GM23338 (cell line): ENCODE measurements around the gene PCBP2. TPM values are rescaled to one million over a fixed set of nuclear protein-coding genes. Genes with fewer than 3 reads are reported as not detected.

Source experiments
- ATAC-seq: fragments of 200-7000 bp; cut with Tn5 transposase; 3 replicates; pipeline ENCODE4 v1.9.1; 2020
- DNase-seq: peaks from one replicate; pipeline ENCODE4 v3.0.0-alpha.2; 2015; ENCODE audit warnings: low spot score
- H2AFZ ChIP-seq: fragments of 200-600 bp; sonication (generic); 2 replicates; pipeline ENCODE4 v1.8.0; 2016; ENCODE audit warnings: antibody characterized with exemption, mild to moderate bottlenecking, moderate library complexity
- H3F3A ChIP-seq: fragments of 200-600 bp; sonication (generic); replicated peaks from 2 replicates; pipeline ENCODE4 v1.8.0; 2017; ENCODE audit warnings: antibody characterized with exemption, mixed run types, low read depth
- H3K27ac ChIP-seq: fragments of 200-600 bp; sonication (generic); 2 replicates; pipeline ENCODE4 v1.6.1; 2016; ENCODE audit warnings: low read depth
- H3K27me3 ChIP-seq: fragments of 200-600 bp; sonication (generic); 2 replicates; pipeline ENCODE4 v1.8.0; 2016; ENCODE audit warnings: mild to moderate bottlenecking, mixed run types, moderate library complexity; ENCODE audit not compliant: insufficient read depth
- H3K36me3 ChIP-seq: fragments of 200-600 bp; sonication (generic); 2 replicates; pipeline ENCODE4 v1.8.0; 2016; ENCODE audit warnings: mild to moderate bottlenecking; ENCODE audit not compliant: insufficient read depth
- H3K4me1 ChIP-seq: fragments of 200-600 bp; sonication (generic); 2 replicates; pipeline ENCODE4 v1.8.0; 2016; ENCODE audit warnings: mild to moderate bottlenecking, moderate library complexity; ENCODE audit not compliant: insufficient read depth
- H3K4me2 ChIP-seq: fragments of 200-600 bp; sonication (generic); 2 replicates; pipeline ENCODE4 v1.7.1; 2017; ENCODE audit warnings: mixed run types
- H3K4me3 ChIP-seq: fragments of 200-600 bp; sonication (generic); 2 replicates; pipeline ENCODE4 v1.6.1; 2016; ENCODE audit warnings: mixed run types
- H3K79me2 ChIP-seq: fragments of 200-600 bp; sonication (generic); replicated peaks from 2 replicates; pipeline ENCODE4 v1.8.0; 2017; ENCODE audit warnings: mild to moderate bottlenecking; ENCODE audit not compliant: insufficient read depth
- H3K9me2 ChIP-seq: fragments of 200-600 bp; sonication (generic); 2 replicates; pipeline ENCODE4 v1.8.0; 2017; ENCODE audit not compliant: insufficient read depth
- H4K20me1 ChIP-seq: fragments of 200-600 bp; sonication (generic); replicated peaks from 2 replicates; pipeline ENCODE4 v1.8.0; 2017; ENCODE audit warnings: mild to moderate bottlenecking; ENCODE audit not compliant: insufficient read depth
- H3K27ac Mint-ChIP-seq: 2 replicates; pipeline ENCODE4 v1.8.0; 2020; ENCODE audit warnings: inconsistent platforms, mild to moderate bottlenecking, moderate library complexity, mixed read lengths
- H3K27me3 Mint-ChIP-seq: 3 replicates; pipeline ENCODE4 v1.8.0; 2022; ENCODE audit warnings: low read depth, mild to moderate bottlenecking, moderate library complexity, mixed read lengths, inconsistent platforms; ENCODE audit not compliant: insufficient read depth, poor library complexity
- H3K36me3 Mint-ChIP-seq: 3 replicates; pipeline ENCODE4 v1.8.0; 2021; ENCODE audit warnings: low read depth, mild to moderate bottlenecking, inconsistent platforms, moderate library complexity, mixed read lengths
- H3K4me1 Mint-ChIP-seq: 3 replicates; pipeline ENCODE4 v1.8.0; 2020; ENCODE audit warnings: mild to moderate bottlenecking, inconsistent platforms, mixed read lengths
- H3K4me3 Mint-ChIP-seq: 3 replicates; pipeline ENCODE4 v1.8.0; 2021; ENCODE audit warnings: moderate library complexity, mild to moderate bottlenecking, inconsistent platforms, mixed read lengths
- H3K9me3 Mint-ChIP-seq: 3 replicates; pipeline ENCODE4 v1.8.0; 2020; ENCODE audit warnings: moderate library complexity, mild to moderate bottlenecking, inconsistent platforms, mixed read lengths
- CREB1 ChIP-seq: fragments of 250-450 bp; sonication (Bioruptor Pico); IDR thresholded peaks from 2 replicates; pipeline ENCODE4 v1.5.0; 2020; ENCODE audit warnings: low read depth, mild to moderate bottlenecking, moderate library complexity
- EZH2 ChIP-seq: fragments of 200-600 bp; sonication (generic); IDR thresholded peaks from one replicate; pipeline ENCODE4 v1.8.0; 2017; ENCODE audit warnings: antibody characterized with exemption, mild to moderate bottlenecking, low read depth; ENCODE audit not compliant: unreplicated experiment
- EZH2phosphoT487 ChIP-seq: fragments of 200-600 bp; sonication (generic); IDR thresholded peaks from one replicate; pipeline ENCODE4 v1.8.1; 2018; ENCODE audit warnings: antibody characterized with exemption; ENCODE audit not compliant: unreplicated experiment
- JUNB ChIP-seq: IDR thresholded peaks from one replicate; pipeline ENCODE4 v1.6.1; 2016; ENCODE audit warnings: antibody characterized with exemption; ENCODE audit not compliant: unreplicated experiment
- NANOG ChIP-seq: IDR thresholded peaks from 2 replicates; pipeline ENCODE4 v1.6.1; 2016; ENCODE audit warnings: antibody characterized with exemption, borderline replicate concordance
- POLR2AphosphoS5 ChIP-seq: IDR thresholded peaks from 2 replicates; pipeline ENCODE4 v1.6.1; 2016; ENCODE audit warnings: antibody characterized with exemption, low read depth
- STAT1 ChIP-seq: IDR thresholded peaks from one replicate; pipeline ENCODE4 v1.6.1; 2016; ENCODE audit warnings: antibody characterized with exemption; ENCODE audit not compliant: unreplicated experiment
- ZNF114 ChIP-seq: fragments of 250-450 bp; sonication (Bioruptor Pico); IDR thresholded peaks from 2 replicates; pipeline ENCODE4 v1.5.0; 2020; ENCODE audit warnings: mild to moderate bottlenecking, moderate library complexity
- ZNF331 ChIP-seq: fragments of 250-450 bp; sonication (Bioruptor Pico); IDR thresholded peaks from 2 replicates; pipeline ENCODE4 v1.5.0; 2020; ENCODE audit warnings: low read depth, mild to moderate bottlenecking, moderate library complexity
- polyA plus RNA-seq: library from polyadenylated mRNA; unstranded; fragments of >200 nt; fragmentation: Nextera tagmentation; extraction: Ambion mirVana; gene quantifications from 2 replicates; pipeline ENCODE4 v1.2.1, GENCODE V29; 2016
- total RNA-seq: library from RNA; depleted of rRNA; stranded (reverse); fragments of >200 nt; shearing (Covaris generic); gene quantifications from 2 replicates; pipeline ENCODE4 v1.2.3, GENCODE V29; 2014
- TF ChIP-seq, protein P1 (sequence below): IDR thresholded peaks from 2 replicates; pipeline ENCODE4 v1.6.1; 2016; ENCODE audit warnings: antibody characterized with exemption
- TF ChIP-seq, protein P2 (sequence below), 2 experiments: fragments of 200-600 bp in 1 of 2; sonication (generic) in 1 of 2; conservative IDR thresholded peaks; 2 replicates each; pipeline versions ENCODE4 v1.5.1 to v1.6.1; 2016 to 2017; ENCODE audit warnings: antibody characterized with exemption in 2 of 2, low read depth in 2 of 2, mild to moderate bottlenecking in 2 of 2, moderate library complexity in 1 of 2
- TF ChIP-seq, protein P3 (sequence below): IDR thresholded peaks from one replicate; pipeline ENCODE4 v1.6.1; 2018; ENCODE audit warnings: antibody characterized with exemption; ENCODE audit not compliant: unreplicated experiment

Gene PCBP2
- total and polyA plus RNA-seq, 2 experiments from 2014 or later, result 397 to 676 TPM

DNA sequence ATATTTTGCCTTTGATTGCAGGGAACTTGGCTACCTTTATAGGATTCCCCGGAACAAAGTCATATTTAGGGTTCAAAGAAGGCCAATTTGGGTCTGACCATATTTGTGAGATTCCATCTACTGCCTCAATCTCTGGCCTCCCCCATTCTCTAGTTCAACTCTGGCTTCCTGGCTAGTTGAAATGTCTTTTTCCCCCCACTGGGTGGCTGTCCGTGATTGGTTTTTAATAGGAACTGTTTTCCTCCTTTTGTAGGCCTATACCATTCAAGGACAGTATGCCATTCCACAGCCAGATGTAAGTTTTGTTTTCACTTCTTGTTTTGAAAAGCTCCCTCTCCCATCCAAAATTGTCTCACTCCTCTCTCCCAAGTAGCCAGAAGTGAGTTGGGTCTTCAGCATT is 13.8 kb downstream of the PCBP2 start (continued):
- TF ChIP-seq POLR2AphosphoS5, result no peak
- TF ChIP-seq, protein P1, sequence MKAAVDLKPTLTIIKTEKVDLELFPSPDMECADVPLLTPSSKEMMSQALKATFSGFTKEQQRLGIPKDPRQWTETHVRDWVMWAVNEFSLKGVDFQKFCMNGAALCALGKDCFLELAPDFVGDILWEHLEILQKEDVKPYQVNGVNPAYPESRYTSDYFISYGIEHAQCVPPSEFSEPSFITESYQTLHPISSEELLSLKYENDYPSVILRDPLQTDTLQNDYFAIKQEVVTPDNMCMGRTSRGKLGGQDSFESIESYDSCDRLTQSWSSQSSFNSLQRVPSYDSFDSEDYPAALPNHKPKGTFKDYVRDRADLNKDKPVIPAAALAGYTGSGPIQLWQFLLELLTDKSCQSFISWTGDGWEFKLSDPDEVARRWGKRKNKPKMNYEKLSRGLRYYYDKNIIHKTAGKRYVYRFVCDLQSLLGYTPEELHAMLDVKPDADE, result no peak
- TF ChIP-seq NANOG, result no peak

DNA sequence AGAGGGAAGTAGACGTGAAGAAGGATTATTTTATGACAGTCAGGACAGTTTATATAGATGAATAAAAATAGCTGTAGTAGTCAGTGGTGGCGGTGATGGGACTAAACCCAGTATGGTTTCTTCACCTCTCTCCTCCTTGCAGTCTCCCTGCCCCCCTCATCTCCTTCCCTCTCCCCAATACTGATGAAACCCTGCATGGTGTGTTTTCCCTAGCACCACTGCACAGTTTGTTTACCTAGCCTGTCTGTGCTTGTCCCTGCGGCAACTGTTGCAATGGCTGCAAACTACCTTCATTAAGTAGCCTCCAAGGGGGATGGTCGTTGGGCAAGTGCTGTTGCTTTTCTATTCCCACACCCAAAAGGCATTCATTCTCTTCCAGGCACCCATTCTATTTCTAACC is 14.7 kb downstream of the PCBP2 start:
- peaks cover 11% of the 10 kb centered on the region; the same call in 1 of the 2 replicates for H3K4me1 ChIP-seq
- no peaks in the 10 kb centered on the region for H3K27me3 ChIP-seq
- no peak overlapping the region for H3K4me3 ChIP-seq
- Mint-ChIP-seq H3K9me3 (no peaks in the 10 kb centered on the region), H3K27ac (no peak overlapping the region), H3K36me3 (peaks cover 100% of the 10 kb centered on the region), H3K4me1 (peaks cover 37% of the 10 kb centered on the region), H3K27me3 (no peaks in the 10 kb centered on the region), H3K4me3 (no peak overlapping the region)
- H2AFZ ChIP-seq, result no peak overlapping the region
- peaks cover 79% of the 10 kb centered on the region for H3K79me2 ChIP-seq
- H3K4me2 ChIP-seq, result no peak overlapping the region
- peak overlapping the region; percentile 24; the same call in 1 of the 2 replicates for H3K27ac ChIP-seq
- DNase-seq, result no peak
- peaks cover 85% of the 10 kb centered on the region for H4K20me1 ChIP-seq
- peaks cover 93% of the 10 kb centered on the region for H3K36me3 ChIP-seq
- no peak for ATAC-seq
- no peaks in the 10 kb centered on the region for H3K9me2 ChIP-seq
- peaks cover 63% of the 10 kb centered on the region for H3F3A ChIP-seq
- no peak for TF ChIP-seq CREB1 (CRISPR knock-in tag)
- TF ChIP-seq EZH2, result no peak
- TF ChIP-seq NANOG, result no peak
- TF ChIP-seq, protein P2, sequence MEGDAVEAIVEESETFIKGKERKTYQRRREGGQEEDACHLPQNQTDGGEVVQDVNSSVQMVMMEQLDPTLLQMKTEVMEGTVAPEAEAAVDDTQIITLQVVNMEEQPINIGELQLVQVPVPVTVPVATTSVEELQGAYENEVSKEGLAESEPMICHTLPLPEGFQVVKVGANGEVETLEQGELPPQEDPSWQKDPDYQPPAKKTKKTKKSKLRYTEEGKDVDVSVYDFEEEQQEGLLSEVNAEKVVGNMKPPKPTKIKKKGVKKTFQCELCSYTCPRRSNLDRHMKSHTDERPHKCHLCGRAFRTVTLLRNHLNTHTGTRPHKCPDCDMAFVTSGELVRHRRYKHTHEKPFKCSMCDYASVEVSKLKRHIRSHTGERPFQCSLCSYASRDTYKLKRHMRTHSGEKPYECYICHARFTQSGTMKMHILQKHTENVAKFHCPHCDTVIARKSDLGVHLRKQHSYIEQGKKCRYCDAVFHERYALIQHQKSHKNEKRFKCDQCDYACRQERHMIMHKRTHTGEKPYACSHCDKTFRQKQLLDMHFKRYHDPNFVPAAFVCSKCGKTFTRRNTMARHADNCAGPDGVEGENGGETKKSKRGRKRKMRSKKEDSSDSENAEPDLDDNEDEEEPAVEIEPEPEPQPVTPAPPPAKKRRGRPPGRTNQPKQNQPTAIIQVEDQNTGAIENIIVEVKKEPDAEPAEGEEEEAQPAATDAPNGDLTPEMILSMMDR (conservative IDR thresholded peaks at IDR 0.05; ENCODE audit: low read depth in 2 of 2), result no peak
- TF ChIP-seq, protein P1, result no peak
- TF ChIP-seq ZNF114 (CRISPR knock-in tag), result no peak
- TF ChIP-seq POLR2AphosphoS5, result no peak
- TF ChIP-seq JUNB, result no peak
- no peak for TF ChIP-seq STAT1
- TF ChIP-seq, protein P3, sequence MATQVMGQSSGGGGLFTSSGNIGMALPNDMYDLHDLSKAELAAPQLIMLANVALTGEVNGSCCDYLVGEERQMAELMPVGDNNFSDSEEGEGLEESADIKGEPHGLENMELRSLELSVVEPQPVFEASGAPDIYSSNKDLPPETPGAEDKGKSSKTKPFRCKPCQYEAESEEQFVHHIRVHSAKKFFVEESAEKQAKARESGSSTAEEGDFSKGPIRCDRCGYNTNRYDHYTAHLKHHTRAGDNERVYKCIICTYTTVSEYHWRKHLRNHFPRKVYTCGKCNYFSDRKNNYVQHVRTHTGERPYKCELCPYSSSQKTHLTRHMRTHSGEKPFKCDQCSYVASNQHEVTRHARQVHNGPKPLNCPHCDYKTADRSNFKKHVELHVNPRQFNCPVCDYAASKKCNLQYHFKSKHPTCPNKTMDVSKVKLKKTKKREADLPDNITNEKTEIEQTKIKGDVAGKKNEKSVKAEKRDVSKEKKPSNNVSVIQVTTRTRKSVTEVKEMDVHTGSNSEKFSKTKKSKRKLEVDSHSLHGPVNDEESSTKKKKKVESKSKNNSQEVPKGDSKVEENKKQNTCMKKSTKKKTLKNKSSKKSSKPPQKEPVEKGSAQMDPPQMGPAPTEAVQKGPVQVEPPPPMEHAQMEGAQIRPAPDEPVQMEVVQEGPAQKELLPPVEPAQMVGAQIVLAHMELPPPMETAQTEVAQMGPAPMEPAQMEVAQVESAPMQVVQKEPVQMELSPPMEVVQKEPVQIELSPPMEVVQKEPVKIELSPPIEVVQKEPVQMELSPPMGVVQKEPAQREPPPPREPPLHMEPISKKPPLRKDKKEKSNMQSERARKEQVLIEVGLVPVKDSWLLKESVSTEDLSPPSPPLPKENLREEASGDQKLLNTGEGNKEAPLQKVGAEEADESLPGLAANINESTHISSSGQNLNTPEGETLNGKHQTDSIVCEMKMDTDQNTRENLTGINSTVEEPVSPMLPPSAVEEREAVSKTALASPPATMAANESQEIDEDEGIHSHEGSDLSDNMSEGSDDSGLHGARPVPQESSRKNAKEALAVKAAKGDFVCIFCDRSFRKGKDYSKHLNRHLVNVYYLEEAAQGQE, result no peak
- no peak for TF ChIP-seq EZH2phosphoT487
- TF ChIP-seq ZNF331 (CRISPR knock-in tag), result no peak
